IMR-90 (cell line): ENCODE results near the gene CEP128. TPM values are rescaled to one million over a fixed set of nuclear protein-coding genes. Genes with fewer than 3 reads are reported as not detected.

Experiments
- ATAC-seq: fragments of 200-7000 bp; cut with Tn5 transposase; 2 replicates; pipeline ENCODE4 v1.9.1; 2020; ENCODE audit warnings: low read depth, mild to moderate bottlenecking, moderate library complexity
- BruUV-seq: library from RNA; stranded (reverse); fragments of 400-500 nt; replicated peaks from 2 replicates; lab custom pipeline; 2021; lab: Mats Ljungman, UMichigan
- CTCF ChIA-PET: fragments of 300-600 bp; formaldehyde crosslinking; extraction: SDS; loops from one replicate; lab custom pipeline; 2021; ENCODE audit warnings: antibody characterized with exemption; lab: Yijun Ruan, JAX
- POLR2A ChIA-PET: fragments of 300-600 bp; sonication (Branson Sonifier 250); formaldehyde crosslinking; loops from one replicate; lab custom pipeline; 2022; ENCODE audit warnings: antibody characterized with exemption; ENCODE audit not compliant: unreplicated experiment; lab: Charles Lee
- DNase-seq: peaks from one replicate; pipeline ENCODE4 v3.0.0; 2013
- H2AFZ ChIP-seq: replicated peaks from 2 replicates; pipeline ENCODE3; 2013; ENCODE audit warnings: low read length, mild to moderate bottlenecking; ENCODE audit not compliant: poor library complexity
- H2AK5ac ChIP-seq: 2 replicates; pipeline ENCODE4 v1.6.1; 2013; ENCODE audit warnings: low read depth, low read length, inconsistent platforms
- H2AK9ac ChIP-seq: replicated peaks from 2 replicates; pipeline ENCODE3; 2013; ENCODE audit warnings: mild to moderate bottlenecking, low read depth, low read length, moderate library complexity; ENCODE audit not compliant: poor library complexity
- H2BK120ac ChIP-seq: 2 replicates; pipeline ENCODE4 v1.6.1; 2013; ENCODE audit warnings: low read depth, low read length, inconsistent platforms
- H2BK15ac ChIP-seq: 3 replicates; pipeline ENCODE4 v1.6.1; 2013; ENCODE audit warnings: low read depth, low read length, inconsistent platforms
- H2BK20ac ChIP-seq: 2 replicates; pipeline ENCODE4 v1.6.1; 2013; ENCODE audit warnings: low read depth, mild to moderate bottlenecking, inconsistent platforms, low read length, moderate library complexity
- H2BK5ac ChIP-seq: 2 replicates; pipeline ENCODE4 v1.6.1; 2013; ENCODE audit warnings: mild to moderate bottlenecking, low read depth, low read length, inconsistent platforms; ENCODE audit not compliant: poor library complexity, severe bottlenecking
- H3K14ac ChIP-seq: replicated peaks from 2 replicates; pipeline ENCODE4 v1.6.1; 2013; ENCODE audit warnings: low read depth, low read length, inconsistent platforms
- H3K18ac ChIP-seq: 2 replicates; pipeline ENCODE4 v1.6.1; 2013; ENCODE audit warnings: low read depth, low read length, control low read depth
- H3K23ac ChIP-seq: 2 replicates; pipeline ENCODE4 v1.6.1; 2013; ENCODE audit warnings: low read depth, low read length, inconsistent platforms
- H3K27ac ChIP-seq: 2 replicates; pipeline ENCODE4 v1.5.1; 2013; ENCODE audit warnings: mild to moderate bottlenecking, control low read depth, low read length; ENCODE audit not compliant: insufficient read depth
- H3K27me3 ChIP-seq: 2 replicates; pipeline ENCODE4 v1.6.1; 2013; ENCODE audit warnings: low read length; ENCODE audit not compliant: control insufficient read depth, insufficient read depth
- H3K36me3 ChIP-seq: 2 replicates; pipeline ENCODE4 v1.6.1; 2013; ENCODE audit warnings: low read length, mixed read lengths; ENCODE audit not compliant: control insufficient read depth, insufficient read depth
- H3K4ac ChIP-seq: 2 replicates; pipeline ENCODE4 v1.6.1; 2013; ENCODE audit warnings: low read depth, low read length, inconsistent platforms
- H3K4me1 ChIP-seq: 2 replicates; pipeline ENCODE4 v1.6.1; 2013; ENCODE audit warnings: low read length, mixed read lengths; ENCODE audit not compliant: control insufficient read depth, insufficient read depth
- H3K4me2 ChIP-seq: 2 replicates; pipeline ENCODE4 v1.6.1; 2013; ENCODE audit warnings: low read depth, mild to moderate bottlenecking, control low read depth, low read length, moderate library complexity
- H3K4me3 ChIP-seq: 2 replicates; pipeline ENCODE4 v1.5.1; 2013; ENCODE audit warnings: low read depth, mild to moderate bottlenecking, control low read depth, low read length, moderate library complexity; ENCODE audit not compliant: insufficient read depth
- H3K56ac ChIP-seq: 2 replicates; pipeline ENCODE4 v1.6.1; 2013; ENCODE audit warnings: low read length, inconsistent platforms; ENCODE audit not compliant: insufficient read depth; ENCODE audit errors: extremely low read depth
- H3K79me1 ChIP-seq, 2 experiments: 2 replicates each; pipeline ENCODE4 v1.6.1; 2013; ENCODE audit warnings: low read length in 2 of 2, inconsistent platforms in 1 of 2, low read depth in 1 of 2
- H3K9ac ChIP-seq: 2 replicates; pipeline ENCODE4 v1.6.1; 2013; ENCODE audit warnings: low read depth, low read length, control low read depth
- H3K9me1 ChIP-seq: 2 replicates; pipeline ENCODE4 v1.6.1; 2013; ENCODE audit warnings: low read length, inconsistent platforms; ENCODE audit not compliant: insufficient read depth
- H3K9me3 ChIP-seq: 2 replicates; pipeline ENCODE4 v1.6.1; 2013; ENCODE audit warnings: low read length; ENCODE audit not compliant: control insufficient read depth, insufficient read depth
- H4K20me1 ChIP-seq: 2 replicates; pipeline ENCODE4 v1.6.1; 2013; ENCODE audit warnings: low read length, inconsistent platforms; ENCODE audit not compliant: insufficient read depth
- H4K5ac ChIP-seq: 2 replicates; pipeline ENCODE4 v1.6.1; 2013; ENCODE audit warnings: mild to moderate bottlenecking, low read depth, low read length, control low read depth
- H4K8ac ChIP-seq, 2 experiments: 2 replicates each; pipeline ENCODE4 v1.6.1; 2013; ENCODE audit warnings: low read depth in 2 of 2, low read length in 2 of 2, control low read depth in 1 of 2, inconsistent platforms in 1 of 2
- H4K91ac ChIP-seq: 2 replicates; pipeline ENCODE4 v1.6.1; 2013; ENCODE audit warnings: low read depth, low read length, inconsistent platforms; ENCODE audit not compliant: insufficient read depth
- BHLHE40 ChIP-seq: fragments of 150-350 bp; IDR thresholded peaks from 2 replicates; pipeline ENCODE4 v1.6.1; 2016; ENCODE audit warnings: mild to moderate bottlenecking, low read depth, low read length
- FOS ChIP-seq: fragments of 150-350 bp; IDR thresholded peaks from 2 replicates; pipeline ENCODE4 v1.6.1; 2016; ENCODE audit warnings: low read depth, low read length
- USF2 ChIP-seq: fragments of 150-350 bp; IDR thresholded peaks from 2 replicates; pipeline ENCODE4 v1.6.1; 2017; ENCODE audit warnings: mild to moderate bottlenecking, antibody characterized with exemption, low read length, low read depth
- dilution Hi-C: fragments of 300-500 bp; cut with HindIII; formaldehyde crosslinking; loops from one replicate; pipeline ENCODE4 v1.14.3; 2018; ENCODE audit warnings: low sequenced_read_pairs; ENCODE audit not compliant: unreplicated experiment
- in situ Hi-C: fragments of 300-500 bp; cut with MboI; formaldehyde crosslinking; loops from 3 replicates; pipeline ENCODE4 v1.14.3; 2019; ENCODE audit warnings: low sequenced_read_pairs, inconsistent platforms, mixed read lengths
- intact Hi-C: fragments of 100-400 bp; cut with micrococcal nuclease; formaldehyde crosslinking; loops from 2 replicates; pipeline ENCODE4 v1.10.0; 2022
- polyA plus RNA-seq, 3 experiments: library from polyadenylated mRNA; depleted of rRNA; stranded (reverse); fragments of >200 nt; gene quantifications; 2 replicates each; pipeline ENCODE4 v1.2.3, GENCODE V29; 2012; ENCODE audit warnings: low replicate concordance in 1 of 3
- total RNA-seq: library from RNA; depleted of rRNA; stranded (reverse); fragments of >200 nt; gene quantifications from 2 replicates; pipeline ENCODE4 v1.2.3, GENCODE V29; 2012

The CEP128 gene
- total and polyA plus RNA-seq, 2 of the 4 experiments (the other 2 are of a cell fraction) = 1.9 to 5.7 TPM

GRCh38 chr14:80977221-80977620 lies 35.7 kb upstream of the CEP128 start:
- no peak overlapping the region for H4K8ac ChIP-seq

More at GRCh38 chr14:80977221-80977620, 35.7 kb upstream of the CEP128 start:
- H3K56ac ChIP-seq = no peak overlapping the region
- no peak overlapping the region for H2AK5ac ChIP-seq
- H3K4me3 ChIP-seq = no peak overlapping the region
- H3K9ac ChIP-seq = no peak overlapping the region
- no peak overlapping the region for H2AFZ ChIP-seq
- H3K27me3 ChIP-seq = peaks cover 22% of the 10 kb centered on the region
- no peak overlapping the region for H3K23ac ChIP-seq
- H2BK15ac ChIP-seq = no peak overlapping the region
- no peak overlapping the region for H3K4ac ChIP-seq
- dilution Hi-C loops = no loop called here
- H4K5ac ChIP-seq = no peak overlapping the region
- H2AK9ac ChIP-seq = no peak overlapping the region
- H3K14ac ChIP-seq = no peak overlapping the region
- no peaks in the 10 kb centered on the region for H4K20me1 ChIP-seq
- intact Hi-C loops = no loop called here
- H3K4me2 ChIP-seq = no peak overlapping the region
- in situ Hi-C loops = no loop called here
- no peak overlapping the region for H2BK120ac ChIP-seq
- CTCF ChIA-PET = interaction anchor here (1.5 kb wide), 1 partner anchor 9 kb away, joined by 4 read pairs; no protein-coding TSS in a partner anchor
- no peaks in the 10 kb centered on the region for H3K36me3 ChIP-seq
- BruUV-seq = no TSS peak
- H3K4me1 ChIP-seq = peaks cover 2% of the 10 kb centered on the region; the same call in 1 of the 2 replicates
- H4K91ac ChIP-seq = no peak overlapping the region
- no peak overlapping the region for H2BK5ac ChIP-seq
- H3K9me3 ChIP-seq = no peaks in the 10 kb centered on the region
- TF ChIP-seq FOS = no peak
- TF ChIP-seq BHLHE40 = no peak
- no peak for TF ChIP-seq USF2
- no peaks in the 10 kb centered on the region for H3K79me1 ChIP-seq
- H3K9me1 ChIP-seq = no peaks in the 10 kb centered on the region
- POLR2A ChIA-PET = interaction anchor here (0.6 kb wide), 1 partner anchor 15 kb away, joined by 6 read pairs; no protein-coding TSS in a partner anchor
- H3K27ac ChIP-seq = no peak overlapping the region
- no peak for DNase-seq
- H3K18ac ChIP-seq = no peak overlapping the region
- ATAC-seq = no peak
- H2BK20ac ChIP-seq = no peak overlapping the region
